ENCODE data around the gene DSCAML1. TPM values are rescaled to one million over a fixed set of nuclear protein-coding genes. Genes with fewer than 3 reads are reported as not detected.

The DSCAML1 gene
- total RNA-seq, 1 experiment from 2014 or later = 0.15 TPM

- peaks cover 18% of the 10 kb centered on the region for H3K27me3 Mint-ChIP-seq (ENCODE audit: low read depth)
- peaks cover 14 to 21% of the 10 kb centered on the region in 2 experiments for H3K4me1 Mint-ChIP-seq
- H2BK12ac ChIP-seq (ENCODE audit: insufficient read length, low read depth, low read length) = no peak overlapping the region
- no peak overlapping the region for H4K8ac ChIP-seq (replicated peaks; ENCODE audit: insufficient read length, low read depth, low read length)
- H3K18ac ChIP-seq (ENCODE audit: insufficient read length, low read depth, low read length) = no peak overlapping the region
- H3K23ac ChIP-seq (ENCODE audit: insufficient read length, low read depth, low read length) = no peak overlapping the region
- H3K27me3 ChIP-seq (ENCODE audit: insufficient read depth, low read length) = no peaks in the 10 kb centered on the region
- WGBS (ENCODE audit: extremely low coverage, insufficient read length, low lambda C conversion rate) = no CpG with 5 or more reads among the region's 9 CpGs
- H3K4me2 ChIP-seq (ENCODE audit: insufficient read depth, insufficient read length, low read length) = no peak overlapping the region
- H4K91ac ChIP-seq (ENCODE audit: insufficient read length, low read depth, low read length) = no peak overlapping the region
- no peaks in the 10 kb centered on the region for H3K79me1 ChIP-seq (ENCODE audit: insufficient read depth, low read depth, low read length, poor library complexity, severe bottlenecking)
- no peaks in the 10 kb centered on the region for H3K79me2 ChIP-seq (ENCODE audit: insufficient read depth, low read length)
- no peaks in the 10 kb centered on the region for H3K4me1 ChIP-seq (ENCODE audit: insufficient read depth, low read length)
- H2AK5ac ChIP-seq (ENCODE audit: insufficient read length, low read length) = no peak overlapping the region
- no peak overlapping the region for H3K4ac ChIP-seq (ENCODE audit: low read depth, low read length)
- no peak overlapping the region for H2AFZ ChIP-seq (ENCODE audit: low read length)
- no peak overlapping the region for H4K5ac ChIP-seq (ENCODE audit: insufficient read length, low read depth, low read length)
- no peak overlapping the region for H3K27ac ChIP-seq (ENCODE audit: insufficient read length, low read depth, low read length)
- no peak overlapping the region for H3K4me3 Mint-ChIP-seq
- H3K14ac ChIP-seq (ENCODE audit: insufficient read depth, low read length) = no peak overlapping the region
- no peak overlapping the region for H3K56ac ChIP-seq (ENCODE audit: insufficient read length, low read depth, low read length)
- H3K9me3 Mint-ChIP-seq = no peaks in the 10 kb centered on the region; a peak in 1 of 5 replicates
- no peaks in the 10 kb centered on the region for H3K9me3 ChIP-seq (ENCODE audit: control insufficient read depth, low read depth, low read length)
- H2BK15ac ChIP-seq (ENCODE audit: low read depth, low read length) = no peak overlapping the region
- H2BK20ac ChIP-seq (ENCODE audit: low read depth, low read length, poor library complexity, severe bottlenecking) = no peak overlapping the region
- H3K36me3 Mint-ChIP-seq (ENCODE audit: insufficient read depth in 1 of 3, low read depth in 3 of 3) = no peaks in the 10 kb centered on the region
- TF ChIP-seq, protein P1, sequence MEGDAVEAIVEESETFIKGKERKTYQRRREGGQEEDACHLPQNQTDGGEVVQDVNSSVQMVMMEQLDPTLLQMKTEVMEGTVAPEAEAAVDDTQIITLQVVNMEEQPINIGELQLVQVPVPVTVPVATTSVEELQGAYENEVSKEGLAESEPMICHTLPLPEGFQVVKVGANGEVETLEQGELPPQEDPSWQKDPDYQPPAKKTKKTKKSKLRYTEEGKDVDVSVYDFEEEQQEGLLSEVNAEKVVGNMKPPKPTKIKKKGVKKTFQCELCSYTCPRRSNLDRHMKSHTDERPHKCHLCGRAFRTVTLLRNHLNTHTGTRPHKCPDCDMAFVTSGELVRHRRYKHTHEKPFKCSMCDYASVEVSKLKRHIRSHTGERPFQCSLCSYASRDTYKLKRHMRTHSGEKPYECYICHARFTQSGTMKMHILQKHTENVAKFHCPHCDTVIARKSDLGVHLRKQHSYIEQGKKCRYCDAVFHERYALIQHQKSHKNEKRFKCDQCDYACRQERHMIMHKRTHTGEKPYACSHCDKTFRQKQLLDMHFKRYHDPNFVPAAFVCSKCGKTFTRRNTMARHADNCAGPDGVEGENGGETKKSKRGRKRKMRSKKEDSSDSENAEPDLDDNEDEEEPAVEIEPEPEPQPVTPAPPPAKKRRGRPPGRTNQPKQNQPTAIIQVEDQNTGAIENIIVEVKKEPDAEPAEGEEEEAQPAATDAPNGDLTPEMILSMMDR (conservative IDR thresholded peaks at IDR 0.05) = no peak
- H3K27ac Mint-ChIP-seq = no peak overlapping the region
- no peaks in the 10 kb centered on the region for H4K20me1 ChIP-seq (ENCODE audit: control insufficient read depth, insufficient read depth, insufficient read length)
- H3K23me2 ChIP-seq (ENCODE audit: insufficient read length, low read depth, low read length, poor library complexity, severe bottlenecking) = no peaks in the 10 kb centered on the region
- no peak overlapping the region for H2BK120ac ChIP-seq (ENCODE audit: low read depth, low read length, poor library complexity, severe bottlenecking)
- DNase-seq = no peak
- H3K9ac ChIP-seq (ENCODE audit: extremely low read depth, insufficient read length, low read length) = no peak overlapping the region
- no peak overlapping the region for H3T11ph ChIP-seq (ENCODE audit: low read length)
- H2BK5ac ChIP-seq (ENCODE audit: insufficient read length, low read length) = no peak overlapping the region
Observed at GRCh38 chr11:117752721-117753237, 44.2 kb downstream of the DSCAML1 start.

Data from H9 (cell line).